Measurements from ENCODE around the gene RFTN1. TPM values are rescaled to one million over a fixed set of nuclear protein-coding genes. Genes with fewer than 3 reads are reported as not detected.
A peak's percentile ranks its signal among the peaks of the same experiment; 100 is the strongest.

RFTN1 gene
- total and polyA plus RNA-seq, 10 of the 15 experiments (the other 5 are each of a cell fraction or from before 2014, with no cell fraction given): 20.6 to 213 (median 147) TPM

DNA sequence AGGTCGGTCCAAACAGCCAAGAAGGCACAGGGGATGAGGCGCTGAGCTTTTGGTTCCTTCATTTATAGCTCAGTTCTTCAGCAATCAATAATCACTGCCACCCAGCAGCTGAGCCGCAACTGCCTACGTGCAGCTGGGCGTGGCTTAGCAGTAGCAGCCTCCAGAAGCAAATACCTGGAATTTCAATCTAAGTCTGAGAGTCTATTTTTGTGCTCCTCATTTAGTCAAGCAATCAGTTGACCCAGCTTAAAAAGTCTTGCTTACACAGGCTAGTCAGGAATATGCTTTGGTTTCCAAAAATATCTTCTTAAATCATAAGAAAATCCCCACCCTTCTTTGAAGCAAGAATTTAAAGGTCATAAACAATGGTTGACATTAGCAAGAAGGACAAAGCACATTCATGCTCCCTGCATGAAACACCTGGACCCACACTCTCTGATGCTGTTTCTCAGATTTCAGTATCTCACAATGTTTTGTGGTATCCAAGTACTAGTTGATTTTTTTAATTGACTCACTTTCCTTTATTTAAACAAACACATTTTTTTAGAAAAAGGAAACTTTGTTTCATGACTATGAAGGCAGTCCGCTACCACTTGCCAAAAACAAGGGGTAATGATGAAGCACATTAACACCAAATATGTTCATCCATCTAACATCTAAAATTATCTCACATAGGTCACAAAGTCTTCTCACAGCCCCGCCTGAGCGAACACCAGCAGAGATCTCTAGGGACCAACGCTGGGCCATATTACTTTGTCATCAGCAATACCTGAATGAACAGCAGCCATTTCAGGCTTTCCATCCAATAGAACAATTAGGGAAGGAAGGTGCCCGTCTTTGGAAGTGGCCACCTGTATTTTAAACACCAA lies 142.4 kb downstream of the RFTN1 start (continued):
- TF ChIP-seq, protein P1, sequence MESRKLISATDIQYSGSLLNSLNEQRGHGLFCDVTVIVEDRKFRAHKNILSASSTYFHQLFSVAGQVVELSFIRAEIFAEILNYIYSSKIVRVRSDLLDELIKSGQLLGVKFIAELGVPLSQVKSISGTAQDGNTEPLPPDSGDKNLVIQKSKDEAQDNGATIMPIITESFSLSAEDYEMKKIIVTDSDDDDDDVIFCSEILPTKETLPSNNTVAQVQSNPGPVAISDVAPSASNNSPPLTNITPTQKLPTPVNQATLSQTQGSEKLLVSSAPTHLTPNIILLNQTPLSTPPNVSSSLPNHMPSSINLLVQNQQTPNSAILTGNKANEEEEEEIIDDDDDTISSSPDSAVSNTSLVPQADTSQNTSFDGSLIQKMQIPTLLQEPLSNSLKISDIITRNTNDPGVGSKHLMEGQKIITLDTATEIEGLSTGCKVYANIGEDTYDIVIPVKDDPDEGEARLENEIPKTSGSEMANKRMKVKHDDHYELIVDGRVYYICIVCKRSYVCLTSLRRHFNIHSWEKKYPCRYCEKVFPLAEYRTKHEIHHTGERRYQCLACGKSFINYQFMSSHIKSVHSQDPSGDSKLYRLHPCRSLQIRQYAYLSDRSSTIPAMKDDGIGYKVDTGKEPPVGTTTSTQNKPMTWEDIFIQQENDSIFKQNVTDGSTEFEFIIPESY (IDR thresholded peaks at IDR 0.05): no peak
- no peak for TF ChIP-seq POLR2AphosphoS2 (IDR thresholded peaks at IDR 0.05; ENCODE audit: low read depth, low read length)
- no peak; the same call in 1 of the 2 replicates for TF ChIP-seq TCF7 (IDR thresholded peaks at IDR 0.05; ENCODE audit: borderline replicate concordance)

DNA sequence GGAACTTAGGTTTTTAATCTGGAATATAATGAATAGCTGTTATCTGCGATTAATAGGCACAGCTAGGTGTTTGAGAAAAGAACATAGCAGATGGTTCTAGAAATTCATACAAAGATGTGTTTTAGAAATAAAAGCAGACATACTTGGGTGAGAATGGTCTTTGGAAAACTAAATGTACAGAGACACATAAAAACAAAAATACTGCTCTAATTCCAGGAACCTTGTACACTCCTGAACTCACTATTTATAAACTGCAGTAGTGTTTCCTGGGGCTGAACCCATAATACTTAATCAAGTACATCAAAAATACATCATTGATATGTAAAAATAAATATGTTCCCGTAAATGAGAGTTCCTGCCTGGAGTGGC lies 143.0 kb downstream of the RFTN1 start:
- CTCF ChIA-PET: interaction anchor here (1.0 to 2.1 kb wide), 6 partner anchors 10 to 146 kb away, joined by 3 to 9 read pairs (median 6); no protein-coding TSS in a partner anchor
- TSS peak; percentile 73 for BruUV-seq (replicated peaks)
- no peak for TF ChIP-seq HDGF (IDR thresholded peaks at IDR 0.05)
- TF ChIP-seq SP1 (IDR thresholded peaks at IDR 0.05; ENCODE audit: low read depth, low read length): no peak
- no peak for TF ChIP-seq CHD4 (IDR thresholded peaks at IDR 0.05)
- TF ChIP-seq PML (IDR thresholded peaks at IDR 0.05; ENCODE audit: low read length): 0 out of 2 replicates have a peak, but pooled peaks have one; percentile 6
- TF ChIP-seq, protein P2, sequence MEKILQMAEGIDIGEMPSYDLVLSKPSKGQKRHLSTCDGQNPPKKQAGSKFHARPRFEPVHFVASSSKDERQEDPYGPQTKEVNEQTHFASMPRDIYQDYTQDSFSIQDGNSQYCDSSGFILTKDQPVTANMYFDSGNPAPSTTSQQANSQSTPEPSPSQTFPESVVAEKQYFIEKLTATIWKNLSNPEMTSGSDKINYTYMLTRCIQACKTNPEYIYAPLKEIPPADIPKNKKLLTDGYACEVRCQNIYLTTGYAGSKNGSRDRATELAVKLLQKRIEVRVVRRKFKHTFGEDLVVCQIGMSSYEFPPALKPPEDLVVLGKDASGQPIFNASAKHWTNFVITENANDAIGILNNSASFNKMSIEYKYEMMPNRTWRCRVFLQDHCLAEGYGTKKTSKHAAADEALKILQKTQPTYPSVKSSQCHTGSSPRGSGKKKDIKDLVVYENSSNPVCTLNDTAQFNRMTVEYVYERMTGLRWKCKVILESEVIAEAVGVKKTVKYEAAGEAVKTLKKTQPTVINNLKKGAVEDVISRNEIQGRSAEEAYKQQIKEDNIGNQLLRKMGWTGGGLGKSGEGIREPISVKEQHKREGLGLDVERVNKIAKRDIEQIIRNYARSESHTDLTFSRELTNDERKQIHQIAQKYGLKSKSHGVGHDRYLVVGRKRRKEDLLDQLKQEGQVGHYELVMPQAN (conservative IDR thresholded peaks at IDR 0.05): no peak
- TF ChIP-seq PAX8 (IDR thresholded peaks at IDR 0.05): 0 out of 2 replicates have a peak, but pooled peaks have one; percentile 66
- TF ChIP-seq, protein P3, sequence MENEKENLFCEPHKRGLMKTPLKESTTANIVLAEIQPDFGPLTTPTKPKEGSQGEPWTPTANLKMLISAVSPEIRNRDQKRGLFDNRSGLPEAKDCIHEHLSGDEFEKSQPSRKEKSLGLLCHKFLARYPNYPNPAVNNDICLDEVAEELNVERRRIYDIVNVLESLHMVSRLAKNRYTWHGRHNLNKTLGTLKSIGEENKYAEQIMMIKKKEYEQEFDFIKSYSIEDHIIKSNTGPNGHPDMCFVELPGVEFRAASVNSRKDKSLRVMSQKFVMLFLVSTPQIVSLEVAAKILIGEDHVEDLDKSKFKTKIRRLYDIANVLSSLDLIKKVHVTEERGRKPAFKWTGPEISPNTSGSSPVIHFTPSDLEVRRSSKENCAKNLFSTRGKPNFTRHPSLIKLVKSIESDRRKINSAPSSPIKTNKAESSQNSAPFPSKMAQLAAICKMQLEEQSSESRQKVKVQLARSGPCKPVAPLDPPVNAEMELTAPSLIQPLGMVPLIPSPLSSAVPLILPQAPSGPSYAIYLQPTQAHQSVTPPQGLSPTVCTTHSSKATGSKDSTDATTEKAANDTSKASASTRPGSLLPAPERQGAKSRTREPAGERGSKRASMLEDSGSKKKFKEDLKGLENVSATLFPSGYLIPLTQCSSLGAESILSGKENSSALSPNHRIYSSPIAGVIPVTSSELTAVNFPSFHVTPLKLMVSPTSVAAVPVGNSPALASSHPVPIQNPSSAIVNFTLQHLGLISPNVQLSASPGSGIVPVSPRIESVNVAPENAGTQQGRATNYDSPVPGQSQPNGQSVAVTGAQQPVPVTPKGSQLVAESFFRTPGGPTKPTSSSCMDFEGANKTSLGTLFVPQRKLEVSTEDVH (IDR thresholded peaks at IDR 0.05; ENCODE audit: low read depth, partially characterized antibody): no peak
- TF ChIP-seq MTA3 (IDR thresholded peaks at IDR 0.05; ENCODE audit: borderline replicate concordance, low read length): 0 out of 2 replicates have a peak, but pooled peaks have one; percentile 12
- no peak for TF ChIP-seq CBX3 (IDR thresholded peaks at IDR 0.05; ENCODE audit: borderline replicate concordance, low read depth)
- TF ChIP-seq TAF1 (IDR thresholded peaks at IDR 0.05; ENCODE audit: borderline replicate concordance, low read depth, low read length): no peak
- no peak for TF ChIP-seq SMAD5 (IDR thresholded peaks at IDR 0.05; ENCODE audit: low read depth)

More for the DNA sequence above, 143.0 kb downstream of the RFTN1 start:
- DNase-seq (ENCODE audit: low read depth, low spot score): no peak
- Histone ChIP-seq H3K9ac (ENCODE audit: control insufficient read depth, insufficient read depth, low read length) (no peak overlapping the region), H3K4me1 (ENCODE audit: control insufficient read depth, insufficient read depth, low read length) (peaks cover 57% of the 10 kb centered on the region), H3K4me2 (ENCODE audit: control insufficient read depth, insufficient read depth) (no peak overlapping the region), H3K27ac (ENCODE audit: control insufficient read depth, insufficient read depth) (peak overlapping the region; percentile 96), H3K27me3 (replicated peaks in 1 of 2; ENCODE audit: control insufficient read depth in 2 of 2, insufficient read depth in 2 of 2, low read length in 1 of 2) (no peaks in the 10 kb centered on the region), H2AFZ (ENCODE audit: control insufficient read depth, low read depth, low read length) (no peak overlapping the region), H3K4me3 (0 out of 2 replicates have a peak overlapping the region, but pooled peaks have one; percentile 35), H4K20me1 (ENCODE audit: control insufficient read depth, insufficient read depth) (no peaks in the 10 kb centered on the region), H3K9me3 (replicated peaks; ENCODE audit: control insufficient read depth, insufficient read depth, low read length) (no peaks in the 10 kb centered on the region), H3K79me2 (ENCODE audit: control insufficient read depth, insufficient read depth, low read length) (peaks cover 29% of the 10 kb centered on the region), H3K36me3 (ENCODE audit: control insufficient read depth in 2 of 2, insufficient read depth in 2 of 2, low read length in 1 of 2) (peaks cover 19 to 20% of the 10 kb centered on the region in 2 experiments)
- POLR2A ChIA-PET: interaction anchor here (0.6 to 2.0 kb wide), 10 partner anchors 9 to 222 kb away, joined by 3 to 8 read pairs (median 4); no protein-coding TSS in a partner anchor
- in situ Hi-C loops (cut with MboI): loop anchor here (5.0 to 10.0 kb wide), 2 partner anchors 147 to 566 kb away; no protein-coding TSS in a partner anchor
- RAD21 ChIA-PET (ENCODE audit: unreplicated experiment): interaction anchor here (0.8 to 6.5 kb wide), 20 partner anchors 8 to 180 kb away, joined by 3 to 42 read pairs (median 4); no protein-coding TSS in a partner anchor
- WGBS (ENCODE audit: insufficient coverage, insufficient replicate concordance, low lambda C conversion rate, missing lambda C conversion rate): 45% methylated on average over 2 of the region's 2 CpGs
- intact Hi-C loops (cut with micrococcal nuclease; ENCODE audit: unreplicated experiment): loop anchor here (5.0 kb wide), 1 partner anchor 1372 kb away; the partner anchor contains the start of gene TBC1D5
- SMC1A ChIA-PET (ENCODE audit: uncharacterized antibody, unreplicated experiment): interaction anchor here (0.8 to 2.6 kb wide), 22 partner anchors 9 to 146 kb away, joined by 3 to 26 read pairs (median 4); no protein-coding TSS in a partner anchor
- no peak for FAIRE-seq
- no peak for ATAC-seq
